HEK293T (cell line): ENCODE results near the gene BMERB1.

Source experiments
- ARNT ChIP-seq: fragments of 450-650 bp; IDR thresholded peaks from 2 replicates; pipeline ENCODE4 v1.6.1; 2017; ENCODE audit warnings: mild to moderate bottlenecking
- ELF4 ChIP-seq: fragments of 450-650 bp; IDR thresholded peaks from 2 replicates; pipeline ENCODE4 v1.6.1; 2017; ENCODE audit warnings: antibody characterized with exemption
- FOXA1 ChIP-seq: fragments of 450-650 bp; IDR thresholded peaks from 2 replicates; pipeline ENCODE4 v1.6.1; 2016; ENCODE audit warnings: mild to moderate bottlenecking
- FOXK2 ChIP-seq: fragments of 450-650 bp; IDR thresholded peaks from 2 replicates; pipeline ENCODE4 v1.6.1; 2016; ENCODE audit warnings: mild to moderate bottlenecking
- FOXM1 ChIP-seq: fragments of 450-650 bp; IDR thresholded peaks from 2 replicates; pipeline ENCODE4 v1.6.1; 2017; ENCODE audit warnings: mild to moderate bottlenecking, borderline replicate concordance
- LEF1 ChIP-seq: fragments of 450-650 bp; IDR thresholded peaks from 2 replicates; pipeline ENCODE4 v1.6.1; 2017; ENCODE audit warnings: mild to moderate bottlenecking, borderline replicate concordance
- SP1 ChIP-seq: fragments of 450-650 bp; IDR thresholded peaks from 2 replicates; pipeline ENCODE4 v1.6.1; 2017
- TARDBP ChIP-seq: fragments of 450-650 bp; IDR thresholded peaks from 2 replicates; pipeline ENCODE4 v1.6.1; 2016
- TF ChIP-seq, protein P1 (sequence below): fragments of 450-650 bp; IDR thresholded peaks from 2 replicates; pipeline ENCODE4 v1.6.1; 2016

GRCh38 chr16:15526731-15527130, 92.3 kb downstream of the BMERB1 start:
- TF ChIP-seq SP1 (no peak), LEF1 (no peak), TARDBP (no peak), FOXM1 (no peak), FOXK2 (no peak), FOXA1 (no peak), ELF4 (no peak), ARNT (no peak)
- TF ChIP-seq, protein P1, sequence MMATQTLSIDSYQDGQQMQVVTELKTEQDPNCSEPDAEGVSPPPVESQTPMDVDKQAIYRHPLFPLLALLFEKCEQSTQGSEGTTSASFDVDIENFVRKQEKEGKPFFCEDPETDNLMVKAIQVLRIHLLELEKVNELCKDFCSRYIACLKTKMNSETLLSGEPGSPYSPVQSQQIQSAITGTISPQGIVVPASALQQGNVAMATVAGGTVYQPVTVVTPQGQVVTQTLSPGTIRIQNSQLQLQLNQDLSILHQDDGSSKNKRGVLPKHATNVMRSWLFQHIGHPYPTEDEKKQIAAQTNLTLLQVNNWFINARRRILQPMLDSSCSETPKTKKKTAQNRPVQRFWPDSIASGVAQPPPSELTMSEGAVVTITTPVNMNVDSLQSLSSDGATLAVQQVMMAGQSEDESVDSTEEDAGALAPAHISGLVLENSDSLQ = no peak
